HG03521 (cell line): Measurements from ENCODE around the gene PRMT1.

Source experiments
- ATAC-seq: cut with Tn5 transposase; IDR thresholded peaks from one replicate; pipeline ENCODE4 v1.9.1; 2021; ENCODE audit warnings: mild to moderate bottlenecking, moderate library complexity; ENCODE audit not compliant: unreplicated experiment

PRMT1 gene

GRCh38 chr19:49687566-49688316, 10.7 kb downstream of the PRMT1 start:
- no peak for ATAC-seq

GRCh38 chr19:49688531-49689132, 11.6 kb downstream of the PRMT1 start:
- ATAC-seq = no peak

- no peak for ATAC-seq
Measured at GRCh38 chr19:49689133-49690078, 12.3 kb downstream of the PRMT1 start, which contains the start of gene ADM5. Gene ADM5, plus strand, starts transcription at chr19:49689594. Its CDS starts 244 bp downstream, at chr19:49689838.

GRCh38 chr19:49690079-49690655, 13.1 kb downstream of the PRMT1 start:
- no peak for ATAC-seq

- ATAC-seq = no peak
Measured at GRCh38 chr19:49690656-49691242, 13.7 kb downstream of the PRMT1 start, which contains the start of gene CPT1C. Gene CPT1C, plus strand, starts transcription at chr19:49691116. Its CDS starts 1,137 bp downstream, at chr19:49692253.

- no peak for ATAC-seq
Measured at GRCh38 chr19:49691243-49692146, 14.4 kb downstream of the PRMT1 start.

GRCh38 chr19:49692147-49692506, 15.1 kb downstream of the PRMT1 start:
- no peak for ATAC-seq

- no peak for ATAC-seq
Measured at GRCh38 chr19:49696115-49696514, 19.0 kb downstream of the PRMT1 start.

- no peak for ATAC-seq
Measured at GRCh38 chr19:49696865-49697264, 19.8 kb downstream of the PRMT1 start.

- ATAC-seq = no peak
Measured at GRCh38 chr19:49699364-49699763, 22.3 kb downstream of the PRMT1 start.

- ATAC-seq = no peak
Measured at GRCh38 chr19:49700563-49700962, 23.5 kb downstream of the PRMT1 start.

GRCh38 chr19:49701271-49701786, 24.3 kb downstream of the PRMT1 start:
- no peak for ATAC-seq

GRCh38 chr19:49704888-49705642, 28.0 kb downstream of the PRMT1 start:
- no peak for ATAC-seq

GRCh38 chr19:49705919-49706318, 28.8 kb downstream of the PRMT1 start:
- no peak for ATAC-seq

- ATAC-seq = no peak
Measured at GRCh38 chr19:49710372-49710951, 33.4 kb downstream of the PRMT1 start.

GRCh38 chr19:49712397-49712859, 35.4 kb downstream of the PRMT1 start:
- ATAC-seq = no peak

GRCh38 chr19:49713236-49713845, 36.3 kb downstream of the PRMT1 start:
- no peak for ATAC-seq

GRCh38 chr19:49716154-49716553, 39.1 kb downstream of the PRMT1 start:
- ATAC-seq = no peak
